ENCODE measurements around the gene UPF2. TPM values are rescaled to one million over a fixed set of nuclear protein-coding genes. Genes with fewer than 3 reads are reported as not detected.

Gene UPF2
- polyA plus RNA-seq, 1 donor (not counting 4 experiments of a cell fraction or from before 2014, with no cell fraction given), result 20.3 TPM

DNA sequence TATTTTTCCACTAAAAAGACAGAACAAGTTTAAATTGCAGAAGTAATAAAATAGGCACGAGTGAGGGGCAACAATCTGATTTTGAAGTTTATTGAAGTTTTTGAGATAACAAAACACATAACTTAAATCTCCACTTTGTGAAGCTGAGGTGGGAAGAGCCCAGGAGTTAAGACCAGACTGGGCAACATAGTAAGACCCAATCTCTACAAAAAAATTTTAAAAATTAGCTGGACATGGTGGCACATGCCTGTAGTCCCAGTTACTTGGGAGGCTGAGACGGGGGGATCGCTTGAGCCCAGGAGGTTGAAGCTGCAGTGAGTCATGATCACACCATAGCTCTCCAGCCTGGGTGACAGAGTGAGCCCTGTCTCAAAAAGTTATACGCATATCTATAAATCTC is 11.2 kb downstream of the UPF2 start:
- dilution Hi-C loops (cut with MboI; ENCODE audit: extremely low pct_ligation_motif_present, low sequenced_read_pairs), result no loop called here
- no peak overlapping the region for H2AFZ ChIP-seq (ENCODE audit: control insufficient read depth, low read length)
- TF ChIP-seq EZH2 (IDR thresholded peaks at IDR 0.05; ENCODE audit: low read length), result no peak
- TF ChIP-seq, protein P1, sequence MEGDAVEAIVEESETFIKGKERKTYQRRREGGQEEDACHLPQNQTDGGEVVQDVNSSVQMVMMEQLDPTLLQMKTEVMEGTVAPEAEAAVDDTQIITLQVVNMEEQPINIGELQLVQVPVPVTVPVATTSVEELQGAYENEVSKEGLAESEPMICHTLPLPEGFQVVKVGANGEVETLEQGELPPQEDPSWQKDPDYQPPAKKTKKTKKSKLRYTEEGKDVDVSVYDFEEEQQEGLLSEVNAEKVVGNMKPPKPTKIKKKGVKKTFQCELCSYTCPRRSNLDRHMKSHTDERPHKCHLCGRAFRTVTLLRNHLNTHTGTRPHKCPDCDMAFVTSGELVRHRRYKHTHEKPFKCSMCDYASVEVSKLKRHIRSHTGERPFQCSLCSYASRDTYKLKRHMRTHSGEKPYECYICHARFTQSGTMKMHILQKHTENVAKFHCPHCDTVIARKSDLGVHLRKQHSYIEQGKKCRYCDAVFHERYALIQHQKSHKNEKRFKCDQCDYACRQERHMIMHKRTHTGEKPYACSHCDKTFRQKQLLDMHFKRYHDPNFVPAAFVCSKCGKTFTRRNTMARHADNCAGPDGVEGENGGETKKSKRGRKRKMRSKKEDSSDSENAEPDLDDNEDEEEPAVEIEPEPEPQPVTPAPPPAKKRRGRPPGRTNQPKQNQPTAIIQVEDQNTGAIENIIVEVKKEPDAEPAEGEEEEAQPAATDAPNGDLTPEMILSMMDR (optimal IDR thresholded peaks at IDR 0.05 in 1 of 3, IDR thresholded peaks at IDR 0.05 in 1 of 3, conservative IDR thresholded peaks at IDR 0.05 in 1 of 3; ENCODE audit: extremely low read depth in 1 of 3, insufficient read depth in 2 of 3, low read length in 3 of 3), result no peak
- peaks cover 71% of the 10 kb centered on the region for H3K79me2 ChIP-seq (ENCODE audit: control insufficient read depth, insufficient read depth, low read length)
- H3K9me3 ChIP-seq (ENCODE audit: control insufficient read depth, low read depth, low read length), result no peaks in the 10 kb centered on the region
- H3K27ac ChIP-seq (ENCODE audit: control insufficient read depth, insufficient read depth, low read length), result no peak overlapping the region
- no peaks in the 10 kb centered on the region for H3K27me3 ChIP-seq (ENCODE audit: control insufficient read depth, extremely low read depth, insufficient read depth, low read length)
- H3K9ac ChIP-seq (ENCODE audit: control insufficient read depth, extremely low read depth, insufficient read depth, low read length), result no peak overlapping the region
- no peak overlapping the region for H3K4me2 ChIP-seq (ENCODE audit: control insufficient read depth, extremely low read depth, insufficient read depth, low read depth, low read length)
- no peak overlapping the region for H3K4me3 ChIP-seq (ENCODE audit: control insufficient read depth in 2 of 3, extremely low read depth in 1 of 3, insufficient read depth in 2 of 3, low read depth in 1 of 3, low read length in 3 of 3)
- no peaks in the 10 kb centered on the region for H3K4me1 ChIP-seq (ENCODE audit: control insufficient read depth, extremely low read depth, insufficient read depth, low read length)
- H3K9me1 ChIP-seq (ENCODE audit: control insufficient read depth, extremely low read depth, insufficient read depth, low read length), result no peaks in the 10 kb centered on the region
- DNase-seq (ENCODE audit: low read depth, low spot score) (no peak), FAIRE-seq (no peak)
- H4K20me1 ChIP-seq (ENCODE audit: control insufficient read depth, extremely low read depth, insufficient read depth, low read length), result no peaks in the 10 kb centered on the region
- peaks cover 13 to 26% of the 10 kb centered on the region in 2 experiments for H3K36me3 ChIP-seq (ENCODE audit: control insufficient read depth in 2 of 2, extremely low read depth in 1 of 2, insufficient read depth in 2 of 2, low read length in 2 of 2)

DNA sequence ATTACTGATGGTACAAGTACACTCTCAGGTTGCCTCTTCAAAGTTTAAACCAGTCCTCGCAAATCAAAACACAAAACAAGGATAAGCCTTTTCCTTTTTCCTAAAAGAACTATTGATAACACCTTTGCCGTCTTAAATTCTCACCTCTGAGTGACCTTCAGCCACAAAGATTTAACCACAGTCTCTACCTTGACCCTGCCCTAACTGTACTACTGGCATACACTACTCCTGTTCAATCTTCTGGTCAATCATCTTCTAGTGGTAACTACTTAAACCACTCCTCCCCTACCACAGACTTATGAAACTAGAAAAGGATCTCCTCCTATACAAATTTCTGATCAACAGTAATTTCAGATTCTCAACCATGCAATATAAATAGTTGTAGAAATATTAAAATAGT is 15.1 kb downstream of the UPF2 start:
- H3K9ac ChIP-seq (ENCODE audit: control insufficient read depth, extremely low read depth, insufficient read depth, low read length), result no peak overlapping the region
- no peak overlapping the region for H3K4me3 ChIP-seq (ENCODE audit: control insufficient read depth in 2 of 3, extremely low read depth in 1 of 3, insufficient read depth in 2 of 3, low read depth in 1 of 3, low read length in 3 of 3)
- FAIRE-seq (no peak), DNase-seq (ENCODE audit: low read depth, low spot score) (no peak)
- H3K4me1 ChIP-seq (ENCODE audit: control insufficient read depth, extremely low read depth, insufficient read depth, low read length), result peaks cover under 1% of the 10 kb centered on the region
- H3K36me3 ChIP-seq (ENCODE audit: control insufficient read depth in 2 of 2, extremely low read depth in 1 of 2, insufficient read depth in 2 of 2, low read length in 2 of 2), result peaks cover 11 to 15% of the 10 kb centered on the region in 2 experiments
- no peak overlapping the region for H2AFZ ChIP-seq (ENCODE audit: control insufficient read depth, low read length)
- no peaks in the 10 kb centered on the region for H3K9me3 ChIP-seq (ENCODE audit: control insufficient read depth, low read depth, low read length)
- no peak overlapping the region for H3K4me2 ChIP-seq (ENCODE audit: control insufficient read depth, extremely low read depth, insufficient read depth, low read depth, low read length)
- H4K20me1 ChIP-seq (ENCODE audit: control insufficient read depth, extremely low read depth, insufficient read depth, low read length), result no peaks in the 10 kb centered on the region
- no peaks in the 10 kb centered on the region for H3K9me1 ChIP-seq (ENCODE audit: control insufficient read depth, extremely low read depth, insufficient read depth, low read length)
- peaks cover 67% of the 10 kb centered on the region for H3K79me2 ChIP-seq (ENCODE audit: control insufficient read depth, insufficient read depth, low read length)
- H3K27me3 ChIP-seq (ENCODE audit: control insufficient read depth, extremely low read depth, insufficient read depth, low read length), result no peaks in the 10 kb centered on the region
- dilution Hi-C loops (cut with MboI; ENCODE audit: extremely low pct_ligation_motif_present, low sequenced_read_pairs), result no loop called here
- no peak overlapping the region for H3K27ac ChIP-seq (ENCODE audit: control insufficient read depth, insufficient read depth, low read length)
- TF ChIP-seq EZH2 (IDR thresholded peaks at IDR 0.05; ENCODE audit: low read length), result no peak
- TF ChIP-seq, protein P1 (optimal IDR thresholded peaks at IDR 0.05 in 1 of 3, IDR thresholded peaks at IDR 0.05 in 1 of 3, conservative IDR thresholded peaks at IDR 0.05 in 1 of 3; ENCODE audit: extremely low read depth in 1 of 3, insufficient read depth in 2 of 3, low read length in 3 of 3), result no peak
